Left ventricle myocardium inferior (tissue), 1 donor: ENCODE measurements around the gene TFIP11. TPM values are rescaled to one million over a fixed set of nuclear protein-coding genes. Genes with fewer than 3 reads are reported as not detected.

Experiments
- DNase-seq: peaks from one replicate; pipeline ENCODE4 v3.0.0-alpha.2; 2020
- H3K27ac ChIP-seq: fragments of 200-600 bp; replicated peaks from 2 replicates; pipeline ENCODE4 v1.8.0; 2021
- H3K27me3 ChIP-seq: fragments of 200-600 bp; 2 replicates; pipeline ENCODE4 v1.8.0; 2021; ENCODE audit warnings: low read depth
- H3K36me3 ChIP-seq: fragments of 200-600 bp; 2 replicates; pipeline ENCODE4 v1.8.0; 2021
- H3K4me1 ChIP-seq: fragments of 200-600 bp; 2 replicates; pipeline ENCODE4 v1.8.0; 2021
- H3K4me3 ChIP-seq: fragments of 200-600 bp; 2 replicates; pipeline ENCODE4 v1.8.0; 2021; ENCODE audit warnings: mild to moderate bottlenecking, moderate library complexity
- H3K9me3 ChIP-seq: fragments of 200-600 bp; replicated peaks from 2 replicates; pipeline ENCODE4 v1.8.0; 2021
- intact Hi-C: fragments of 100-400 bp; cut with micrococcal nuclease; formaldehyde crosslinking; loops from one replicate; pipeline ENCODE4 v1.11.0; 2022
- total RNA-seq: library from RNA; stranded (reverse); fragmentation: NEBNext Ultra II Directional; extraction: Animal tissue kit (Norgen Biotek cat#: 25700); gene quantifications from one replicate; pipeline ENCODE4 v1.2.1, GENCODE V29; 2021
- TF ChIP-seq, protein P1 (sequence below): fragments of 200-600 bp; IDR thresholded peaks from 2 replicates; pipeline ENCODE4 v1.8.0; 2021; ENCODE audit warnings: antibody characterized with exemption, mild to moderate bottlenecking, borderline replicate concordance
- donor health status: DM: no; HTN: yes; CAD: no; lungs with severe emphysema.

TFIP11 gene
- total RNA-seq, 1 donor from 2014 or later: 25.7 TPM

DNA sequence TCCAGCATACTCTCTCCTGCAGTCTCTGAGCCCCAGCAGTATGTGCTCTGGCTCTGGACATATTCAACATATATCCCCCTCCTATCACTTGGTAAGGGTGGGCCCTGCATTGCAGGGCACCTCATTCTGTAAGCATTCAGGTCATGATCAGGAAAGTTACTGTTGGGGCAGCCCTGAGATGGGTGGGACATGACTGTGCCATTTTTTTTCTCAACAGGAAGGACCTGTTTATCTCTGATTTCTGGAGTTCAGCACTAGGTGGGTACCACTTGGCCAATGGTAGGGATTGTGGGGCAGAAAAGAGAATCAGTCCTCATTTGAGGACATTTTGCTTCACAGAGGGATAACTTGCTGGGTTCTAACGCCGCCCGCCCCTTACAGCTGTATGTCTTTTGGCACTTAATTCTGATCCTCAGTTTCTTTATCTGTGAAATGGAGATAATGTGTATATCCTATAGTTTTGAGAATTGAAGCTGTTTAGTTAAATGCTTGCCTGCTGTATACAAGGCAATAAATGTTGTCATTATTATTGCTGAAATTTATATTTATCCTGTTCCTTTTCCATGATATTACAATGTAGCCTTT, 26.4 kb downstream of the TFIP11 start:
- intact Hi-C loops: no loop called here
- no peak overlapping the region for H3K27ac ChIP-seq
- no peak for DNase-seq
- peaks cover 36% of the 10 kb centered on the region for H3K36me3 ChIP-seq
- peaks cover 50% of the 10 kb centered on the region for H3K4me1 ChIP-seq
- TF ChIP-seq, protein P1, sequence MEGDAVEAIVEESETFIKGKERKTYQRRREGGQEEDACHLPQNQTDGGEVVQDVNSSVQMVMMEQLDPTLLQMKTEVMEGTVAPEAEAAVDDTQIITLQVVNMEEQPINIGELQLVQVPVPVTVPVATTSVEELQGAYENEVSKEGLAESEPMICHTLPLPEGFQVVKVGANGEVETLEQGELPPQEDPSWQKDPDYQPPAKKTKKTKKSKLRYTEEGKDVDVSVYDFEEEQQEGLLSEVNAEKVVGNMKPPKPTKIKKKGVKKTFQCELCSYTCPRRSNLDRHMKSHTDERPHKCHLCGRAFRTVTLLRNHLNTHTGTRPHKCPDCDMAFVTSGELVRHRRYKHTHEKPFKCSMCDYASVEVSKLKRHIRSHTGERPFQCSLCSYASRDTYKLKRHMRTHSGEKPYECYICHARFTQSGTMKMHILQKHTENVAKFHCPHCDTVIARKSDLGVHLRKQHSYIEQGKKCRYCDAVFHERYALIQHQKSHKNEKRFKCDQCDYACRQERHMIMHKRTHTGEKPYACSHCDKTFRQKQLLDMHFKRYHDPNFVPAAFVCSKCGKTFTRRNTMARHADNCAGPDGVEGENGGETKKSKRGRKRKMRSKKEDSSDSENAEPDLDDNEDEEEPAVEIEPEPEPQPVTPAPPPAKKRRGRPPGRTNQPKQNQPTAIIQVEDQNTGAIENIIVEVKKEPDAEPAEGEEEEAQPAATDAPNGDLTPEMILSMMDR: no peak
- H3K4me3 ChIP-seq: no peak overlapping the region
- no peaks in the 10 kb centered on the region for H3K27me3 ChIP-seq
- no peaks in the 10 kb centered on the region for H3K9me3 ChIP-seq

DNA sequence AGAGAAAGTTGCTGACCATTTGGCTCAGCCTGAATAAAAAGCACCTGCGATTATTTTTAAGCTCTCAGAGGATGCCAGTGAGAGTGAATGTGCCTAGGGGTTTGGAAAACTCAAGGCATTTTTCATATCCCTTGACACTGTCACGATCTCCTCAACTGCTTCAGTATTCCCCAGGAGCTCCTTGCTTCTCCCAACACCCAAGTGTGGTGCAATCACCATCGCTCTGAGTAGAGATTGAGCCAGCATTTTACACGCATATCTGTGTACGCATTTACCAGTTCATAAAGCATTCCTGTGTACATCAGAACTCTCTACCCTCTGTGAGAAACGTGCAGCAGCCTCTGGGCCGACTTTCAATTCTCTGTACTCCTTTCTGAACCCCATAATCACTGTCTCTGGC, 27.3 kb downstream of the TFIP11 start:
- peaks cover 59% of the 10 kb centered on the region for H3K4me1 ChIP-seq
- H3K36me3 ChIP-seq: peaks cover 29% of the 10 kb centered on the region
- TF ChIP-seq, protein P1: no peak
- peak overlapping the region; percentile 83 for H3K4me3 ChIP-seq
- no peak for DNase-seq
- intact Hi-C loops: no loop called here
- no peaks in the 10 kb centered on the region for H3K27me3 ChIP-seq
- peak overlapping the region; percentile 90 for H3K27ac ChIP-seq
- H3K9me3 ChIP-seq: no peaks in the 10 kb centered on the region

DNA sequence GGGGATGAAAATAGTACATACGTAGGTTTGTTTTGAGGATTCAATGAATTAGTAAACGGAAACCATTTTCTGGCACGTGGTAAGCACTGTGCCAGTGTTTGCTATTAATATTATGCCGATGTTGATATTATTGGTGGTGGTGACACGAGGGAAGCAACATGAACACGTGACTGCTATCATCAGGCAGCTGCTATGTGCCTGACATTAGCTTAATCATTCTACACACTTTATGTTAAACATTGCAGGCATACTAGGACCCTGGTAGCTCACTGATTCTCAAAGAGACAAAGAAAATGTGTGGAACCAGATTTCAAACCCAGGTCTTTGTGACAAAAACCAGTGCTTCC, 27.9 kb downstream of the TFIP11 start:
- Histone ChIP-seq H3K9me3 (no peaks in the 10 kb centered on the region), H3K36me3 (peaks cover 22% of the 10 kb centered on the region), H3K27ac (peak overlapping the region; percentile 90), H3K4me1 (peaks cover 66% of the 10 kb centered on the region), H3K27me3 (no peaks in the 10 kb centered on the region), H3K4me3 (peak overlapping the region; percentile 83)
- intact Hi-C loops: no loop called here
- TF ChIP-seq, protein P1: no peak
- DNase-seq: no peak

DNA sequence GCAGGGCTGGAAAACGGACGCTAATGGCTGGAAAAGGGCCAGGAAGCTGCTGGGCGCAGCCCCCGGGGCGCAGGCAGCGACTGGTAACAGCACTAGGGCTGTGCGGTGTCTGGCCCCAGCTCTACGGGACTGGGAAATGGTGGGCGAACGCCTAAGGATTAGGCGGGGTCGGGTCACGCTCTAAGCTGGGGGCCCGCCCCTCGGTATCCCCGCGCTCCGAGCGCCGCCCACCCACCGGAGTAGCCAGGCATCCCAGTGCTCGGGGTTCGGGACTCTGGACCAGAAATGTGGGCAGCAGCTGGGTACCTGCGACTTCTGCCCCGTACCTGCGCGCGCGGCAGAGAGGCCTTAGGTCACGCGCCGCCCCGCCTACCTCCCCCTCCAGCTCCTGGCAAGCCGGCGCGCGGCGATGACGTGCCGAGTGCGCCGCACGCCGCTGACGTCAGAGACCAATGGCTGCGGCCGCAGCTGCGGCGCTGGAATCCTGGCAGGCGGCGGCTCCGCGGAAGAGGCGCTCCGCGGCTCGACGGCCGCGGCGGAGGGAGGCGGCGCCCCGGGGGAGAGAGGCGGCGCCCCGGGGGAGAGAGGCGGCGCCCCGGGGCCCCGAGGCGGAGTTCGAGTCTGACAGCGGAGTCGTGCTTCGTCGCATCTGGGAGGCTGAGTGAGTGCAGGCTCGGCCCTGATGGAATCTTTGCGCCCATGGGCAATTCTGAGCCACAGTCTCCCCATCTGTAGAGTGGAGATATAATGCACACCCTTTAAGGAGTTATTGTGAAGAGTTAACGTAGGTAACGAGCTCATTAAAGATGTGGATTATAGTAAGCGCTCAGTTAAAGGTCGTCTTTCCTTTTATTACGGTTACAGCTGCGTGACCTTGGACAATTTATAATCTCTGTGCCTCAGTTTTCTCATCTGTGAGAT, 28.6 kb downstream of the TFIP11 start, which contains the start of the genes HPS4 and SRRD:
Gene HPS4, minus strand, starts transcription at position 345 of the 921 bp plus-strand sequence. CDS start 2,021 bp downstream, outside the sequence.
Gene SRRD, plus strand, starts transcription at position 439 of the 921 bp plus-strand sequence. Its CDS starts 14 bp downstream, at position 453.
- intact Hi-C loops: no loop called here
- Histone ChIP-seq H3K9me3 (no peaks in the 10 kb centered on the region), H3K4me3 (peak within 1 kb of the TSS; percentile 83), H3K27ac (peak within 1 kb of the TSS; percentile 90), H3K27me3 (no peaks in the 10 kb centered on the region), H3K36me3 (peaks cover 15% of the 10 kb centered on the region), H3K4me1 (peaks cover 72% of the 10 kb centered on the region)
- peak; percentile 90 for DNase-seq
- TF ChIP-seq, protein P1: no peak

DNA sequence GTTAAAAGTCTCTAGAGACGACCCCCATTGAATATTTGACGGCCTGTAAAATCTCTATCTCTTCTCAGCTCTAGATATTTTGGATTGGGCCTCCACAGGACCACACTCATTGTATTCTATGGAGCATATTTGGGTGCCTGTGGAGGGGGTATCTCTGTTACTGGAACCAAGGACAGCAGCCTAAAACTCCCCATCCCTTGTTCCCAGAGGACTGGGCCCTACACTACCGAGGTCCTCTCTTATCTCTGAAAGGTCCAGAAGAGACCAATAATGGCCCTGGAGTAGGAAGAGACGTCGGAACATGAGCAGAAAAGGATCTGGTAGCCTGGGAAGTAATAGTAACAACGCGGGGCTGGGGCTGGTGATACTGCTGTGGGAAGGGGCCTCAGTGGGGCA, 29.2 kb downstream of the TFIP11 start:
- H3K4me1 ChIP-seq: peaks cover 73% of the 10 kb centered on the region
- TF ChIP-seq, protein P1: no peak
- H3K27me3 ChIP-seq: no peaks in the 10 kb centered on the region
- no peak for DNase-seq
- H3K27ac ChIP-seq: peak overlapping the region; percentile 90
- peaks cover 11% of the 10 kb centered on the region for H3K36me3 ChIP-seq
- H3K9me3 ChIP-seq: no peaks in the 10 kb centered on the region
- intact Hi-C loops: no loop called here
- peak overlapping the region; percentile 83 for H3K4me3 ChIP-seq
